Fibroblast of skin of right biceps (primary cell): ENCODE results near the gene MAP3K21.

Source experiments
- DNase-seq: peaks from one replicate; pipeline ENCODE4 v3.0.0-alpha.2; 2013

MAP3K21 gene

DNA sequence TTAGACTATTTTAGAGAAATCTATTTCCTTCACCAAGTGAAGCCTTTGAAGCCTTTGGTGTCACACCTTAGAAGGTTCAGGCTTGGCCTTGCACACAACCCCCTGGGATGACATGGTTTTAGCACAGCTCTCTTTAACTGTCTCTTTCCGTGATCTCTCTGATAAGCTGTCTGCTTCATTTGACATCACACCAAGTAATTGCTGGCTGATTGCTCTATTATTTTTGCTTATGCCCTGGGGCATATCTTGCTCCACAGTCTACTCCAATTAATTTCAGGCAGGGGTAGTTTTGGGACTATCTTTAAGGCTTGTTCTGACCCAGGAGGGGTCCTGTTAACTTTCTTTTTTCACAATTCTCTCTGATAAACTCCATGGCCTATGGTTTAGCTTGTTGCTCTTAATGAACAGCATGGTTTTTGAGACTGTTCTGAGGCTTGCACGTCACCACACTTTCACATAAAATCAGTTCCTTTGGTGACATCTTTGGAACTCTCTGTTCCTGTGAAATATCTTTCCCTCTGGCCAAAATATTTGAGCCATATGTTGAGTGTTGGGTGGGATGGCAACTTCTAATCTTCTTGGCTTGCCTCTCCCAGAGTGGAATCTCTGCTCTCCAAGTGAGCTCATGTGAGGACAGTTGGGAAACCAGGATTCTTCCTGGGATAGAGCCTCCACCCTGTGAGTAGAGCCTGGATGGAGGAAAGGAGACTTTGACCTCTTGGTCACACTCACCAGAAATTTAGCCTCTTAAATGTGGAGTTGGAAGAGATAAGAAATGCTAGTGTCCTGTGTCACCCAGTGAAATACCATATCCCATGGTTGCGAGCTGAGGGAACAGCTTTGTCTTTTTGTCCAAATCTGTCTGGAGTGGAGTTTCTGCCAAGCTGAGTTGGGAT lies 63.6 kb downstream of the MAP3K21 start:
- no peak for DNase-seq

GRCh38 chr1:233393084-233393840 lies 65.7 kb downstream of the MAP3K21 start:
- no peak for DNase-seq

DNA sequence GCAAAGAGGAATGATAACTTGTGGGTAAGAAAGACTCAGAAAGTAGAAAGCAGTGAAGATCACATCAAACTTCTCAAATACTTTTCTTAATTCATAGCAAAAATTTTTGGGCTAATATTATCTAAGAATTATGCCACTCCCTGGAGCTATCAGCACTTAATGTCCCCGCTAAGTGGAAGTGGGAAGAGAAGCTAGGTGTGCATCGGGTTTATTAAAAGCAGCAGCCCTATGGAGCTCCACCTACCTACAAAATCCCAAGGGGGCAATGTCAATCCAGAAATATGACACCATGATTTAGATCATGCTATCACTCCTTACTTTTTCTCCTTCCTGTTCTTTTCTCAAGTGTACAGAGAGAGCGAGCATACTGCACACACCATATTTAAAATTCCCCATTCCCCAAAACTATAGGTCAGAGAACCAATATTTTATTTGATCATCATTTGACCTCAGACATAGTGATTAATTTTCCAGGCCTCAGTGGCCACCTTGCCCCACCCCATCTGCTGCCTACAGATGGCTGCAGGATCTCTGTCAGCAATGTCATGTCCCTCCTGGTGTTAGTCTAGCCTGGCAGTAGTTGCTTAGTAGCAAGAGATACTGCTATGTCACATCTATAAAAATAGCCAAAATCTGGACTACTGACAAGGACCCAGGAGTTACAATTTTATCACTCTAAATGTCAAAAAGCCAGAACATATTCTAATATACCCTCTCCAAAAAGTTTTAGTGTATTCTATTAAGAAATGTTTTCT lies 66.6 kb downstream of the MAP3K21 start:
- DNase-seq: no peak

- DNase-seq: peak; percentile 44
These were observed 67.6 kb downstream of the MAP3K21 start for GRCh38 chr1:233394860-233395717.

DNA sequence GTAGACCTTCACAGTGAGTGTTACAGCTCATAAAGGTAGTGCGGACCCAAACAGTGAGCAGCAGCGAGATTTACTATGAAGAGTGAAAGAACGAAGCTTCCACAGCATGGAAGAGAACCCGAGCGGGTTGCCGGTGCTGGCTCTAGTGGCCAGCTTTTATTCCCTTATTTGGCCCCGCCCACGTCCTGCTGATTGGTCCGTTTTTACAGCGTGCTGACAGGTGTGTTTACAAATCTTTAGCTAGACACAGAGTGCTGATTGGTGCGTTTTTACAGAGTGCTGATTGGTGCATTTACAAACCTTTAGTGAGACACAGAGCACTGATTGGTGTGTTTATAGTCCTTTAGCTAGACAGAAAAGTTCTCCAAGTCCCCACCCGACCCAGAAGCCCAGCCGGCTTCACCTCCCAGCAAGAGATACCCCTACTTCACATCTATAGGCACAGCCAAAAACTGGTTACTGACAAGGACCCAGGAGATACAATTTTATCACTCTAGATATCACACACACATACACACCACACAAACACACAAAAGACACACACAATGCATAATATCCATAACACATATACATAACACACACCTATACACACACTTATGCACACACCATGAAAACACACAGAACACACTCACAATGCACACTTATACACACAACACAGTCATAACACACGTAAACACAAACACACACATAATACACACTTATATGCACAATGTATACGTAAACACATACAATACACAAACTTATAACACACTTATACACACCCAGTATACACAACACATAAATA lies 68.5 kb downstream of the MAP3K21 start:
- DNase-seq: no peak

DNA sequence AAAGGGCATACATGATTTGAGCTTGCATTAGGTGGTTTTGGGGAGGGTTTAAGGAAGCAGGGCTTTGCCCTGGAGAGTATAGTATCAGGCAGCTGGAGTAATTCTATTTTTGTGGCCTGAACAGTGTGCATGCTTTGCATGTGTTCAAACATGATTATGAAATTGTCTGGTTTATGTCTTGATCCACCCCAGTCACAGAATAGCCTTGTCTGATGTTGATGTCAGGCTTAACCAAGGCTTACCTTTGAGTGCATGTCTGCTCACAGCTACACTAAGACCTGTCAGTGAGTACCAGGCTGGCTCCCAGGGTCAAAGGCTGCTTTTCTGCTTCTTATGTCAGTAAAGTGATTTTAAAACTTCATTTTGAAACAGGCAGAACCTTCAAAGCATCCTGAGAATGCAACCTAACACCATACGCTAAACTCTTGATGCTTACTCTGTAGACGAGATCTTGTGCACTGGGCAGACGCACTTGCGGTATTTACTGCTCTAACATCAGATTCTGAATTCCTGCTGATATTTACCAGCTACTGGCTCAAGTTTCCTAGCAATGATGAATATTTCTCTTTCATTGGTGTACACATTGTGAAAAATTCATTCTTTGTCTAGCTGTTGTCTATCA lies 78.9 kb downstream of the MAP3K21 start:
- no peak for DNase-seq

DNA sequence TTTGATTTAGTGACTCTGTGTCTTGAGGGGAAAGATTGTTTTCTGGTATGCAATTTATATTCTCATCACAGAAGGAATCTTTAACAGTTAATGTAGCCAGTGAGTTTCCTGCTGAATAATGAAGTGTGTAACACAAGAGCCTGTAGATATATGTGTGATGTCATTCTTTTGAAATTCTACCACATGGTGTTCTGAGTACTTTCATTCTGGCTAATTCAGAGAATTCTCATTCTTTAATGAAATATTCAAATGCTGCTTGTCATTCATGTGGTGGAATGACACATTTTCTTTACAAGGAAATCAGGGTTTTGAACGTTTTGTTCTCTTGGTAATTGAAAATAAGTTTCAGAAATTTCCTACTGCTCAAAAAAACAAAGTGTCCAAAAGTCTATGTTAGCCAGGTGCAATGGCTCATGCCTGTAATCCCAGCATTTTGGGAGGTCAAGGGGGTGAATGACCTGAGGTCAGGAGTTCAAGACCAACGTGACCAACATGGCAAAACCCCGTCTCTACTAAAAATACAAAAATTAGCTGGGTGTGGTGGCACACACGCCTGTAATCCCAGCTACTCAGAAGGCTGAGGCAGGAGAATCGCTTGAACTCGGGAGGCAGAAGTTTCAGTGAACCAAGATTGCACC lies 79.6 kb downstream of the MAP3K21 start:
- no peak for DNase-seq

GRCh38 chr1:233409540-233409939 lies 82.0 kb downstream of the MAP3K21 start:
- no peak for DNase-seq

DNA sequence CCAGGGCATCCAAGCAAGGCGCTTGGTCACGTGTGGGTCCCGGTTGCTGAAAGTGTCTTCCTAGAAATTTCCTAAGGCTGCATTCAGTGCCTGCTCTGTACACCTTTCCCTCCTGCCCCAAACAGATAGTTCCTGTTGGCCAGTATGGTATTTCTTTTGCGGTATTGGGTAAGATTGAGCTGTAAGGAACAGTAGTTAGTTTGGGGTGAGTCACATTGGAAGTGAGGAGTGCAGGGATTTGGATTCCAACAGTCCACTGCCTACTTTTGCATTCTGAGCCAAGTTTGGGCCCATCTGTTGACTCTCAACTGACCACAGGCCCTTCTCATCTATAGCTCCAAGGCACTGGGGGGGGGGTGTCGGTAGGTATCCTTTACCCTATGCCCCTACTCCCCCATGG lies 83.4 kb downstream of the MAP3K21 start:
- no peak for DNase-seq

- no peak for DNase-seq
These were observed 85.3 kb downstream of the MAP3K21 start for GRCh38 chr1:233412812-233413211.

DNA sequence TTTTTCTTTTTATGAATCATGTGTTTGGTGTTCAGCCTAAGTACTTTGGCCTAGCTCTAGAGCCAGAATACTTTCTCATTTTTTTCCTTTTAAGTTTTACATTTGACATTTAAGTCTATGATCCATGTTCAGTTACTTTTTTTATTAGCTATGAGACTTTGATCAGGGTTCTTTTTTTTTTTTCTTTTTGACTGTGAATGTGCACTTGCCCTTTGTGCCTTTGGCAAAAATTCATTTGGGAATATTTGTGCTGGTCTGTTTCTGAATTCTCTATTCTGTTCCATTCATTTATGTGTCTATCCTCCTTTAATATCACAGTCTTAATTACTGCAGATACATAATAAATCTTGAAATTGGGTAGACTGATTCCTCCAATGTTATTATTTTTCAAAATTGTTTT lies 93.8 kb downstream of the MAP3K21 start:
- no peak for DNase-seq

DNA sequence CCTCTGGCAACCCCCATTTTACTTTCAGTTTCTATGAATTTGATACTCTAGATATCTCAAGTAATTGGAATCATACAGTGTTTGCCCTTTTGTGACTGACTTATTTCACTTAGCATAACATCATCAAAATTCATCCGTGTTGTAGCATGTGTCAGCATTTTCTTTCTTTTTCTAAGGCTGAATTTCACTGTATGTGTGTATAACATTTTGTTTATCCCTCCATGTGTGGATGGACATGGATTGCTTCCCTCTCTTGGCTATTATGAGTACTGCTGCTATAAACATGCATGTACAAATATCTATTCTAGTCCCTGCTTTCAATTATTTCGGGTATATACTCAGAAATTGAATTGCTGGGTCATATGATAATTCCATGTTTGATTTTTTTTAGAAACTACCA lies 97.3 kb downstream of the MAP3K21 start:
- DNase-seq: no peak

GRCh38 chr1:233427907-233428306 lies 100.4 kb downstream of the MAP3K21 start:
- no peak for DNase-seq

GRCh38 chr1:233431753-233432403 lies 104.4 kb downstream of the MAP3K21 start:
- DNase-seq: no peak

GRCh38 chr1:233432916-233433315 lies 105.4 kb downstream of the MAP3K21 start:
- peak; percentile 8 for DNase-seq

GRCh38 chr1:233433436-233434210 lies 106.1 kb downstream of the MAP3K21 start:
- DNase-seq: no peak
